Measurements from ENCODE around the gene CFAP97. TPM values are rescaled to one million over a fixed set of nuclear protein-coding genes. Genes with fewer than 3 reads are reported as not detected.

The CFAP97 gene
- total and polyA plus RNA-seq, 9 of the 15 experiments (the other 6 are each of a cell fraction or from before 2014, with no cell fraction given): 17.3 to 57.8 (median 44.4) TPM

GRCh38 chr4:185203486-185204237 is at the start of gene CFAP97 (continued):
- TF ChIP-seq RERE (CRISPR knock-in tag; IDR thresholded peaks at IDR 0.05; ENCODE audit: borderline replicate concordance) (no peak), PHTF2 (CRISPR knock-in tag; IDR thresholded peaks at IDR 0.05) (no peak), GABPA (tag; conservative IDR thresholded peaks at IDR 0.05; ENCODE audit: low read depth) (peak; percentile 84), ZNF146 (CRISPR knock-in tag; IDR thresholded peaks at IDR 0.05; ENCODE audit: unreplicated experiment) (no peak), DIDO1 (tag; IDR thresholded peaks at IDR 0.05; ENCODE audit: low read depth) (no peak), SREBF1 (IDR thresholded peaks at IDR 0.05; ENCODE audit: borderline replicate concordance, low read depth, low read length) (no peak), ZNF263 (CRISPR knock-in tag; IDR thresholded peaks at IDR 0.05; ENCODE audit: borderline replicate concordance) (no peak), BMI1 (IDR thresholded peaks at IDR 0.05; ENCODE audit: low read length) (peak; percentile 77), EHMT2 (IDR thresholded peaks at IDR 0.05) (no peak), KAT8 (IDR thresholded peaks at IDR 0.05; ENCODE audit: low read depth) (no peak), NEUROD1 (IDR thresholded peaks at IDR 0.05; ENCODE audit: borderline replicate concordance, low read depth, low read length, partially characterized antibody) (peak; percentile 14), USF1 (CRISPR knock-in tag; IDR thresholded peaks at IDR 0.05) (no peak), EZH2 (IDR thresholded peaks at IDR 0.05; ENCODE audit: borderline replicate concordance, low read depth, low read length) (no peak), FOXJ2 (tag; IDR thresholded peaks at IDR 0.05) (no peak), BDP1 (IDR thresholded peaks at IDR 0.05; ENCODE audit: insufficient read depth, insufficient read length) (no peak), MEF2A (IDR thresholded peaks at IDR 0.05; ENCODE audit: control insufficient read depth, low read depth, low read length) (no peak), STAT5B (CRISPR knock-in tag; IDR thresholded peaks at IDR 0.05) (no peak), E2F8 (IDR thresholded peaks at IDR 0.05; ENCODE audit: low read depth, partially characterized antibody) (no peak)
